Gastroesophageal sphincter (tissue), 4 donors: ENCODE results near the gene MBNL3. TPM values are rescaled to one million over a fixed set of nuclear protein-coding genes. Genes with fewer than 3 reads are reported as not detected.

Experiments used
- ATAC-seq: fragments of 150-250 bp; one replicate; pipeline ENCODE4 v1.9.1; 2016; ENCODE audit warnings: mild to moderate bottlenecking, moderate library complexity
- H3K27ac ChIP-seq, 4 donors: fragments of 200-600 bp; sonication (generic) in 3 of 4; 1 replicate in 3 of 4; 2 replicates in 1 of 4; pipeline ENCODE4 v1.5.1; 2016 to 2019
- H3K27me3 ChIP-seq: fragments of 200-600 bp; sonication (generic); one replicate; pipeline ENCODE4 v1.5.1; 2019
- H3K36me3 ChIP-seq, 2 donors: fragments of 200-600 bp; sonication (generic); one replicate each; pipeline ENCODE4 v1.5.1; 2019; ENCODE audit warnings: control low read depth in 1 of 2
- H3K4me1 ChIP-seq, 3 donors: fragments of 200-600 bp; sonication (generic); 1 replicate in 2 of 3; 2 replicates in 1 of 3; pipeline ENCODE4 v1.5.1; 2016 to 2019; ENCODE audit warnings: control low read depth in 2 of 3
- H3K4me3 ChIP-seq, 2 donors: fragments of 200-600 bp; sonication (generic); one replicate each; pipeline ENCODE4 v1.5.1; 2019; ENCODE audit warnings: mild to moderate bottlenecking in 1 of 2, moderate library complexity in 1 of 2
- H3K9me3 ChIP-seq, 3 donors: fragments of 200-600 bp; sonication (generic); one replicate each; pipeline ENCODE4 v1.5.1; 2017 to 2019; ENCODE audit warnings: control low read depth in 2 of 3
- CTCF ChIP-seq, 4 experiments: fragments of 200-600 bp in 2 of 4; fragments of 450-650 bp in 2 of 4; sonication (generic) in 1 of 4; IDR thresholded peaks; one replicate each; pipeline ENCODE4 v1.5.1; 2017 to 2019; ENCODE audit warnings: antibody characterized with exemption in 4 of 4, mild to moderate bottlenecking in 2 of 4, moderate library complexity in 2 of 4
- EP300 ChIP-seq: sonication (generic); formaldehyde crosslinking; IDR thresholded peaks from one replicate; pipeline ENCODE4 v1.6.1; 2017; ENCODE audit warnings: antibody characterized with exemption, mild to moderate bottlenecking
- POLR2A ChIP-seq, 2 donors: fragments of 450-650 bp; IDR thresholded peaks; one replicate each; pipeline ENCODE4 v1.6.1; 2017; ENCODE audit warnings: antibody characterized with exemption in 2 of 2, mild to moderate bottlenecking in 2 of 2, moderate library complexity in 1 of 2
- POLR2AphosphoS5 ChIP-seq: sonication (generic); formaldehyde crosslinking; IDR thresholded peaks from one replicate; pipeline ENCODE4 v1.6.1; 2017; ENCODE audit warnings: antibody characterized with exemption
- WGBS, 2 donors: methylation state at CpG; one replicate each; pipeline ENCODE4 v1.1.5; 2018; ENCODE audit warnings: low coverage in 1 of 2; 5-methylcytosine and 5-hydroxymethylcytosine counted together
- total RNA-seq, 4 donors: library from RNA; depleted of rRNA; stranded (reverse); fragments of >200 nt; gene quantifications; one replicate each; pipeline ENCODE4 v1.1.0, GENCODE V29; 2016

Gene MBNL3
- total RNA-seq, 4 donors from 2014 or later: 3.9 to 13.5 (median 5.5) TPM

- Histone ChIP-seq H3K4me3 (no peak overlapping the region), H3K27me3 (no peaks in the 10 kb centered on the region), H3K27ac (no peak overlapping the region), H3K4me1 (no peaks in the 10 kb centered on the region), H3K36me3 (no peaks in the 10 kb centered on the region), H3K9me3 (no peaks in the 10 kb centered on the region)
- ATAC-seq: no peak
- 79% methylated on average over 2 of the region's 2 CpGs; no CpG with 5 or more reads in 1 of the 2 donors for WGBS, 2 donors
- TF ChIP-seq POLR2A (IDR thresholded peaks at IDR 0.05) (no peak), CTCF (IDR thresholded peaks at IDR 0.05) (no peak), POLR2AphosphoS5 (no peak), EP300 (no peak)
Observed at GRCh38 chrX:132501606-132502005, 12.8 kb upstream of the MBNL3 start.

GRCh38 chrX:132497432-132497831 lies 8.6 kb upstream of the MBNL3 start:
- ATAC-seq: no peak

DNA sequence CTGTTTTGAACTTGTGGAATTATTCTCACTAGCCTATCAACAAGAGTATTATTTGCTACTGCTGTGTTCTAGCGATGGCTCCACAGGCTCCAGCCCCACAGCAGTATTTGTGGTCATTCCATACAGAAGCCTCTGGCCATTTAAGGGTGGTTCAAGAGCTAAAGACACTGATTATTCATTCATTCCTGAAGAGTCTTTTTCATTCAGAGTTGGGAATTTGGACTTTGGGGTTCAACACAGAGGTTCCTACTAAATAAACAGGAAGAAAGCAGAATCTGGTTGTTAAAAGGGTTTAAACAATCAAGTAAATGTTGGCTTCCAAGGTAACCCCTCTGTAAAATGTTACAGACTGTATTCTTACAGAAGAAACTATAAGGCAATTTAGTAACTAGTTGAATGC lies 4.3 kb upstream of the MBNL3 start:
- Histone ChIP-seq H3K27me3 (no peaks in the 10 kb centered on the region), H3K4me1 (no peaks in the 10 kb centered on the region), H3K36me3 (no peaks in the 10 kb centered on the region), H3K9me3 (no peaks in the 10 kb centered on the region), H3K27ac (no peak overlapping the region), H3K4me3 (no peak overlapping the region)
- no peak for ATAC-seq
- WGBS, 2 donors: 60 to 100% methylated on average over 1 of the region's 1 CpG
- no peak for TF ChIP-seq CTCF (IDR thresholded peaks at IDR 0.05)
- TF ChIP-seq POLR2AphosphoS5: no peak

More at GRCh38 chrX:132497432-132497831, 8.6 kb upstream of the MBNL3 start:
- no peaks in the 10 kb centered on the region for H3K9me3 ChIP-seq
- no peak for TF ChIP-seq POLR2AphosphoS5
- H3K27ac ChIP-seq: no peak overlapping the region
- 20 to 44% methylated on average over 1 of the region's 2 CpGs for WGBS, 2 donors
- H3K4me1 ChIP-seq: no peaks in the 10 kb centered on the region
- no peak overlapping the region for H3K4me3 ChIP-seq
- no peaks in the 10 kb centered on the region for H3K27me3 ChIP-seq
- no peaks in the 10 kb centered on the region for H3K36me3 ChIP-seq

DNA sequence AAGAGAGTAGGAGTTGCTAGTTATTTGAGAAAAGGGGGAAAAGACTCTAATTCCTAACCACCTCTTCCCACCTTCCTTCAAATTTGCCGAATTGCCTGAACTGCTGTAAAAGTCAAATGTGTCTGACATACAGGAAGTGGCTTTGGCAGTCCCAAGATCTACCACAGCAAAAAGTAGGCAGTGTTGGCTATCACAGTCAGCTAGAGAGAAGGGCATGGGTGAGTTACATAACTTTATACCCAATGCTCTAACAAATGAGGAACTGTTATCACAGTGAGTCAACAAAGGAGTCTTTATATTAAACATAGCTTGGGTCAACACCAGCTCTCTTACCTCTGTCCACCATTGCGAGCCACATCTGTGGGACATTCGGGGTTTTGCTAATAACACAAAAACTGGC lies 2.4 kb upstream of the MBNL3 start:
- peak; percentile 37 for ATAC-seq
- Histone ChIP-seq H3K4me3 (no peak overlapping the region), H3K27me3 (no peaks in the 10 kb centered on the region), H3K27ac (no peak overlapping the region), H3K4me1 (no peaks in the 10 kb centered on the region), H3K36me3 (no peaks in the 10 kb centered on the region), H3K9me3 (no peaks in the 10 kb centered on the region)
- 82 to 100% methylated on average over 1 to 3 of the region's 3 CpGs for WGBS, 2 donors
- TF ChIP-seq POLR2A (IDR thresholded peaks at IDR 0.05): no peak
- no peak for TF ChIP-seq EP300
- no peak for TF ChIP-seq CTCF (IDR thresholded peaks at IDR 0.05)
- no peak for TF ChIP-seq POLR2AphosphoS5

- Histone ChIP-seq H3K4me1 (no peaks in the 10 kb centered on the region), H3K4me3 (peak overlapping the region; percentile 69 to 87), H3K27ac (peak overlapping the region; percentile 54 to 80 (median 66)), H3K27me3 (no peaks in the 10 kb centered on the region), H3K9me3 (no peaks in the 10 kb centered on the region), H3K36me3 (no peaks in the 10 kb centered on the region)
- 15 to 21% methylated on average over 3 to 4 of the region's 86 CpGs for WGBS, 2 donors
- ATAC-seq: peak; percentile 38
- TF ChIP-seq POLR2A (IDR thresholded peaks at IDR 0.05): no peak
- TF ChIP-seq CTCF (IDR thresholded peaks at IDR 0.05): no peak
- TF ChIP-seq POLR2AphosphoS5: no peak
- TF ChIP-seq EP300: no peak
Observed at GRCh38 chrX:132489578-132490419, 961 bp upstream of the MBNL3 start.
